GM18861 (cell line): ENCODE measurements around the gene ZNF80.

Experiments
- ATAC-seq: cut with Tn5 transposase; IDR thresholded peaks from one replicate; pipeline ENCODE4 v1.9.1; 2021; ENCODE audit not compliant: unreplicated experiment

The ZNF80 gene

DNA sequence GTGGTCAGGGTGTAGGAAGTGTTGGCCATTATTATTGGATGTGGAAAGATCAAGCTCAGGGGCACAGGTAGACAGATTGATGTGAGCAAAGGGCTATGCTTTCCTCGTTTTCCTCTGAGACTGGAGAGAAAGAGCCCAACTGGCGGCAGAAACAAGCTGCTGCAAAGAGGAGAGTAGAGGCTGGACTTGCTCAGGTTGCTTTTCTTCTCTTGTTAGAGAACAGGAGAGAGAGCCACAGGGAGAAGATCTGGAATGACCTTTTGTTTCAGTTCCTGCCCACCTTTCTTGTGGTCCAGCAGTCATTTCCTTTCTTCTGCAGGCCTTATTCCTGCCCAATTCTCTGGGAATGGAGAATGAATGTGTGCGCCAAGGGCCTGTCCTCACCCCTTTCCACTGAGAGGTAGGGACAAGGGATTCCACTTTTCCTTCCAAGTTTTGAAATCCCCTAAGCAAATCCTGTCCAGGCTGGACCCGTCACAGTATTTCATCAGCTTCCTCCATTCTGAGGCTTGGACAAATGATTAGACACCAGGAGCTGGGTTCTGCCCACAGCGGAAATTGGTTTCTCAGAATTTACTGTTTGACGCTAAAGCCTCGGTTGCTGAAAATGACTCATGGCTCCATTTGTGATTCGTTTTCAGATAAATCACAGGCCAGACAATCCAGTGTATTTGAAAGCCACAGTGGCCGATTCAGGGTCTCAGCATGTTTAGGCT lies 16.1 kb downstream of the ZNF80 start:
- no peak for ATAC-seq

DNA sequence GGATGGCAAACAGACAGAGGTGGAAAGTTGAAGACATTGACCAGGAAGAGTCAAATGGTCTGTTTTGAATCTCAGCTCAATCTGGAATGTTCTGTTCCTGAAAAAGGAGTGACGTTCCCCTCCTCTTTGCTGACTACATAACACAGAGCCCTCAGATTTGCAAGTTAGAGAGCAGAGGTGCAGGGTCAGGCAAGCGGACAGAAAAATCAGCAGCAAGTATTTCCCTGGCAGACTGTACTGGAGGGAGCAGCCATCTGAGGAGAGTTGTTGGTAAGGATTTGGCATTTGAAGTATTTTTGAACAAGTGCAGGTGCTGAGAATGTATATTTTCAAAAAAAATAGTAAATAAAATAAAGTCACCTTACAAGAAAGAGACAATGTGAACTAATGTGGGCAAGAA lies 17.6 kb downstream of the ZNF80 start:
- ATAC-seq = no peak

DNA sequence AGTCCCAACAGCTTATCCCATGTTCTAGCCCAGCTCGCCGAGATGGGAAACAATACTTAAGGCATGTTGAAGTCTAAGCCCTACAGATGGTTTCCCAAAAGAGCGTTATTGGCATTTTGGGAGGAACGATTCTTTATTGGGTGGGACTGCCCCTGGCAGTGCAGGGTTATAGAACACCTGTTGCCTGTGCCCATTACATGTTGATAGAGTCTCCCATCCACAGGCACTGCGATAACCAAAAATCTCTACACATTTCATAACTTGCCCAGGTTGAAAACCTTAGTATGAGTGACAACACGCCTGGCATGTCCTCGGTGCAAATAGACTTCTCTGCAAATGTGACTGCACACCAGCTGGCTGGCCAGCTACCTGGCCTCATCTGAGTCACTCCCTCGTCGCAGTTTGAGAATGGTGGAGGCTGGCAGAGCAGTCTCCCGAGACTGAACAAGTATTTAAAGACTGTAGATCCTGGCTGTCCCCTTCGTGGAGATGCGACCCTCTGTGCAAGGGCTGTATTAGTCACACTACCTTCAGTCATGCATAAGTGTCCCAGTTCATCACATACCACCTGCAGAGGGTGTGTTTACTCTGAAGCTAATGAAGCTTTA lies 18.7 kb downstream of the ZNF80 start:
- ATAC-seq = no peak

DNA sequence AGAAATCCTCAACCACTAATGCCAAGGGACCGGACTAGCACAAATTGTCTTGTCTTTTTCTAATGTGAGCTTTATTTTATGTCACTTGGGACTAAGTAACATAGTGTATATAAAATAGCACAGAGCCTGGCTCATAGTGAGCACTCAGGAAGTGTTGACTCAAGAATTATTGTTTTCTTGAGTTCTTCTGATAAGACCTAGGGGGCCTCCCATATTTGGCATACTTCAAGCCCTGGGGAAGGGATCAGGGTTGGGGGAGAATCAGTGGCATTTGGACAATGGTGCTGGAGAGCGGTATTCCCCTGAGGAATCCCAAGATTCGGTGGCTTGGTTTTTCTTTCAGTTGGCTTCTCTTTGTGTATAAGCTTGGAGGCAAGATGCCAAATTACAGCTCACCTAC lies 19.4 kb downstream of the ZNF80 start:
- no peak for ATAC-seq

DNA sequence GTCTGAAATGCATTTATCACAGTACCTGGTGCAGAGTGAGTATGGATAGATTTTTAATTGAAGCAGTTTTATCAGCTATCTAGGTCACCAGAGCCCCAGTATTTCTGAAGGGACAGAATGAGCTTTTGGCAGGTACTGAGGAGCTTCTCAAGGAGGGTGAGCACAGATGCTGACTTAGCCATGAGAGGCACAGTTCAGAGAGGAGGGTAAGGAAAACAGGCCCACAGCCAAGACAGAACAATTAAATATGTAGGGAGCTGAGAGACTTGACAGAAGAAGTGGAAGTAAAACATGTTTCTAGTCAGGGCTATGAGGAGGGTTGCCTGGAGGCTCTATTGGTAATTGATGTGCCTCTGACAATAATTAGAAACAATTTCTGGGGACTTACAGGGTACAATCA lies 20.1 kb downstream of the ZNF80 start:
- no peak for ATAC-seq

DNA sequence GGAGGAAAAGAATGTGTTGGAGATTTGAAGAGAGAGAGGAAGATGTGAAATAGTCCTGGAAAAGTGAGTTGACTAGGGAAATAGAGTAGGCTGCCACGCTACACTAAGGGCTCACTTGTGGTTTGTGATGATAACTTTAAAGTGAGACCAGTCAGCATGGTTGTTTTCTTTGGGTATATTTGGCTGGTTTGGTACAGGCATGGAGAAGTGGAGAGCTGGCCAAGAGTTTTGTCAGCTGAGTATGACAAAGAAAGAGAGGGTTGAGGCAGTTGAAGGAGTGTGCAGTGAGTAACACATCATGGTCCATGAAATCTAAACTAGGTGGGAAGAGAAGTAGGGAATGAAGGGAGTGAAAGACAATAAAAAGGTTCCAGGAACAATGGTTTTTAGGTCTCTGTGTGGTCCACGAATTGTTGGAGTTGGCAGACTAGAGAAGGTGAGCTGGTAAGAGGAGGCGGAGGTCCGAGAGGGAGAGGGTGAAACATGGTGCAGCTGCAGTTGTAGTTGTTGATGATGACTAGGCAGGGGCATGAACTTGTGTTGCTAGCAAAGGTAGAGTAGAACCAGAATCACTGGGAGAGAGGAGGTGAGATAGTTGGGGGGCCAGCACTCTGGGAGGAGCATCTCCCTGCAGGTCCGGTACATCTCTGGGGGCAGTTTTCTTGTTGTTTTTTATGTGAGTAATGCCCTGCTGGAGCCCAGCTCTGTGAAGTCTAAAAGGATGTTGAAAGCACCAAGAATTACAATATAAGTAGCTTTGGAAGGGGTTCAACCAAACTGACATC lies 21.0 kb downstream of the ZNF80 start:
- ATAC-seq = no peak

DNA sequence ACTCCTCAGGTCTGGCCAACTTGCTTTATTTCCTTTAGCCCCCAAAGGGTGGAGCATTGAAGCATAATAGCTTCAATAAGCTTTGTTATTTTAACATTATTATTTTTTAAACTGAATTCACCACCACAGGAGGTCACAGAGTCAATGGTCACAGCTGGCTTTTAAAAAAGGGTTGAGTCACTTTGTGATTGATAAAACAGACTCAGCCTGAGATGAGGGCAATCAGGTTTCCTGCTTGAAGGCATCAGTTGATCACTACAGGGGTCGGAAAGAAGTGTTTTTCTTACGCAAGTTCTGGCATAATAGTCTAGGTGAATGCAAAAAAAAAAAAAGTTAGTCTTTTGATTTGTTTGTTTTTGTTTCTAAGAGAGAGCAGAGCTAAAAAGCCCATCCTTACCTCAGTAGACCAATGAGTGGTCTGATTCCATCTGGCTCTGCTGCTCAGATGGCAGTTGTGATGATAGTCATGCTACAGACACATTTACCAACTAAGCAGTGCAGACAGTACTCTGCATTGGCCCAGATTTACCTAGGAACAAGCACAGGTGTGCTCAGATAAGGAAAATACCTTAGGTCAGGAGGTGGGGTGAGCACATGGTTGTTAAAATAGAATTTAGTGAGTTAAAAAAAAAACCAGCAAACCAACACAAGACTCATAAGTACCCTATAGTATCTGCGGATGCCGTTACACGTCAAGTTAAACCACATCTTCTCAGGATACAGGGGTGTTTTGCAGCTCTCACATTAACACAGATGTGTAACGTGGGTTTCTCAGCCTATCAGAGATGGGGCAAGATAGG lies 22.6 kb downstream of the ZNF80 start:
- ATAC-seq = peak; percentile 25

DNA sequence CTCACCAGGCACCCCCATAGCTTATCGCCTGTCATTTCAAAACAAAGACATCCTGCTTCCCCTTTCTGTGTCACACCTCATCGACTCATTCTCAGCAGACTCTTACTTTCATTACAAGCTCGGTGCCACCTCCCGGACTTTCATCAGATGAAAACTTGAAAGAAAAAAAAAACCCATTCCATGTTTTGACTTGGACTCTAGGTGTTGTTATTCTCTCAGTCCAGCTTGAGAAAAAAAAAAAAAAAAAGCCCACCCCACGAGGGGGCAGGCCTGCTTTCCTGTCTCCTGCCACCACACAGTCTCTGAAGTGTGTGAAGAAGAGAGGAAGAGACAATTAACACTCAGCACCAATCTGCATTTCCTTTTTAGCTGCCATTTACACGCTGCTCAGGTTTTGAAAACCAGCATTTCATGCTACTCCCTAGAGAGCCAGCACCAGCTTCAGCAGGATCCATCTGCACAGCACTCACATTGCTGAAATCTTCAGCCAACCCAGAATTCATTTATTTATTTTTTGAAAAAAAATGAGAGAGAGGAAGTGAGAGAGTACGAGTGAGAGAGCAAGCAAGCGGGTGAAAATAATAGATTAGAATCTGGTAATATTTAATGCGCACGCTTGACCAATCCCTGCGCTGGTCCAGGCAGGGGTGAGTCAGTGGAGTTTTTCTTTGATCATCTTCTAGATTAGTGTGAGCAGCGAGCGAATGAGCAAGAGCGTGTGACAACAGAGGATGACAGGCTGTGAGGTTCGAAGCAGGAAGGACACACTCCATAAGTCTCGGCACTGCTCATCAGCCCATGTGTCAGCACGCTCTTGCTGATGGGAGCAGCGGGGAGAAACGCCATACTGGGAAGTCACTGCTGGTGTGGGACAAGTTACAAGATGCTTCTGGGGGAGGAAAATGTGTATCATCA lies 23.5 kb downstream of the ZNF80 start:
- peak; percentile 61 for ATAC-seq

DNA sequence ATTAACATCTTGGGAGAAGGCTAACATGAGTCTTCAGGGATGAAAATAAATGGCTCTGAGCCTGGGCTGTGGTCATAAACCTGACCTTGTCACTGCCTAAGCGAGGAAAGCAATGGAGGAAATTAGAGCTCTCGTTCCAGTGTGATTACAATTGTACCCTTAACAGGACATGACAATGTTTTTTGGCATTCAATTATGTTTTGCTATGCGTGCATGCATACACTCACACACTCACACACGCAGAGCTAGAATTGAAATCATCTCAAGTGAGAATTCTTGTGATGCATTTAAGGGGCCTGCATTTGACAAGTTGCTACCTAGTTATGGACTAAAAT lies 24.1 kb downstream of the ZNF80 start:
- ATAC-seq = no peak

DNA sequence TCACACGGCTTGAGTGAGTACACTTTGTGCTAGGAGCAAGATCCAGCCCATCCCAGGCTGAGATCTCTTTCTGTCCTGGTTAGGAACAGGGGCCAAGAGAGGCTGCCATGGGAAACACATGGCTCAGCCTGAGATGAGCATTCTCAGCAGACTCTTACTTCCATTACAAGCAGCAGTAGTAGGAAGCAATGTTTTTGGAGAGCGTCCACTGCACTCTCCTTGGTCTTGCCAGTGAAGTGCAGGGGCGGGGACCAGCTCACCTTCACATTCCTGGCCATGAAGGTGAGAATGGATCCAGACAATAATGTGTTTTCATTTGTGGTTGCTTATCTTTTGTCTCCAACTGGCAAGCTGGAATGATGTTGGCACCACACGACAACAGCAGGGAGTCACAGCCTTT lies 24.7 kb downstream of the ZNF80 start:
- no peak for ATAC-seq

DNA sequence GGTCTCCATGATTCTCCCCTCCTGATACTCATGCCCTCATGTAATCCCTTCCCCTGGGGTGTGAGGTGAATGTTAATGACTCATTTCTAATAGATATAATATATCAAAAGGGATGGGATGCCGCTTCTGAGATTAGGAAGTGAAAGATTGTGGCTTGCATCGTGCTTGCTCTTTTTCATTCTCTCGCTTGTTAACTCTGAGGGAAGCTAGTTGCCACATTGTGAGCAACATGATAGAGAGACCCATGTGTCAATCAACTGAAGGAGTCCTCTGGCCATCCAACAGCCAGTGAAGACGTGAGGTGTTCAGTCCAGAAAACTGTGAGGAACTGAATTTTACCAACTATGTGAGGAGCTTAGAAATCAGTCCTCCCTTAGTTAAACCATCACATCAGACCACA lies 29.6 kb downstream of the ZNF80 start:
- peak; percentile 94 for ATAC-seq

DNA sequence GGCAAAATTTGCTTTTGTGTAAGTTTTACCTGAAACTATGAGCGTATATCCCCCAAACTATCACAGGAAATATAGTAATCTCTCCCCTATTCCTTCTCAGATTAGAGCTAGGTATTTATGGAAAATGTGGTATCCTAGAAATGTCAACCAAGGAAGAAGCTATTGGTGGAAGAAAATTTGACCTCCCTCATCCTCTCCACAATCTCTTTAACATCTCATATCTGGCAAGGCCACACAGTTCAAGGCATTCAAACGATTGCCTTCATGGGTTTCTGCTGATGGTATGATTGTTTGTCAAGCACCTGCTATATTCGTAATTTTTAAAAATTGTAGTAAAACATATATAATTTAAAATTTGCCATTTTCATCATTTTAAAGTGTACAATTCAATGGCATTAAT lies 31.0 kb downstream of the ZNF80 start:
- no peak for ATAC-seq

DNA sequence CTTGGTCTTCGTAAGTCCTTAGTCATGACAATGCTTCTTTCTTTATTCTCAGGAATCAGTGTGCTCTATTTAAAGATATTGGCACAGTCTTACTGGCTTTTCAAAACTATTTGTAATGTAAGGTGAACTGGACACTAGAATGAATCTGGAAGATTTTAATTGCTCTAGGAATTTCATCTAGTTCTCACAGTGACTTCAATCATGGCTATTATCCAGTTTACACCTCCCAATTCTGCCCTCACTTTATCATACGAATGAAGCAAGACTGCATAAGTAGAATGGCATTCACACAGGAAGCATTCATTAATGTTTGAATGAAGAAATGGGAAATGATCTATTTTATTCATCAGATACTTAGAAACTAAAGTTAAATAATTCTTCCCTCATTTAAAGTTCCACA lies 31.8 kb downstream of the ZNF80 start:
- no peak for ATAC-seq

DNA sequence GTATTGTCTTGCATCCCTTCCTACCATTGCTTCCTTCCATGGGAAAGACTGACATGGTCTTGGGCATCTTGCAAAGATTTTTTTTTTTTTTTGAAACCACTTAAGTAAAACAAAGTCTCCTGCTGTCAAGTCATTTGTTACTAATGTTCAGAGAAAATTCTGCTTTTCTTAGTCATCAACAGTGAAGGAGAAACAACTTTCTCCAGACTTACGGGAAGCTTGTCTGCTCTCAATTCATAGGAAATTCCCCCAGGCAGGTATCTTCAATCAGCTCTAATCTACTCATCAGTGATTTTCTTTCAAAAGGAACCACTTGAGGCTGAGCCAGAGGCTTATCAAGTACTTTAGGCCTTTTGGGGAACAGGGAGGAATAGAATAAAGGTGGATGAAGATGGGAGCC lies 42.6 kb downstream of the ZNF80 start:
- no peak for ATAC-seq

DNA sequence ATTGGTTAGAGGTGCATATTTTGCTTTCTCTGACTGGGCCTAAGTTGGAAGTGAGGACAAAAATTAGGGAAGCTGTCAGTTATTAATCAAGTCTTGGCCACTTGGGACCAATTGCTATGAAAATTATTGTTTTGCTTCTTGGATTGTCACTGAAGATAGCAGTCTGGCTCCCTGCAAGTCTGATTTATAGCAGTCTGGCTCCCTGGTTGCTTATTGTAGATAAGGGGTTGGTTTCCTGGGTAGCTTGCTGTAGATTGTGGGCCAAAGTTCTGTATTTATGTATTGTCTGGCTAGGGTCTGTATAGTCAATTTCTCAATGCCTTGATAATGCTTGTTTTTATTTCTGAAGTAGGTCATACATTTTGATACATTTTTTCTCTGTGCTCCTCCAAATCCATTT lies 45.2 kb downstream of the ZNF80 start:
- ATAC-seq = no peak

DNA sequence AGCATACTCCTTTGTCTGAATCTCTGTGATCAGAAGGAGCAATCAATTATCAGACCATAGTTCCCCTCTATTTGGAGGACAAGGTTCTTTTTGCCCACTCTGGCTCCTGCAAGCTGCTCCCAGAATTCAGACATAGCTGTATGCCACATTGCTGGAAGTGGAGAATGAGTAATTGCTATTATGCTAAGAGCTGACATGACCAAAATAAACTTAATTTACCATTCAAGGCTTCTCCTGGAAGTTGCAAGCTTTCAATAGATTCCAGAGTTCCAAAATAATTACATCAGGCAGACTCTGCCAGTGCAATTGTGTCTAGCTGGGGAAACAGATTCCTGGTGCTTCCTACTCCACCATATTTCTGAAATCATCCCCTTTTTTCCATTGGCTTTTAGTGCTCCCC lies 50.9 kb downstream of the ZNF80 start:
- no peak for ATAC-seq
